ENCODE measurements around the gene UTY.
A peak's percentile ranks its signal among the peaks of the same experiment; 100 is the strongest.

The UTY gene

GRCh38 chrY:13361656-13362636 is 117.9 kb downstream of the UTY start:
- no peak overlapping the region for H3K4me3 Mint-ChIP-seq
- no peaks in the 10 kb centered on the region for H3K9me3 Mint-ChIP-seq
- peak overlapping the region; percentile 27 for H3K27ac Mint-ChIP-seq
- ATAC-seq (peak; percentile 60), DNase-seq (ENCODE audit: low spot score in 2 of 2) (no peak)
- H3K4me1 Mint-ChIP-seq, result peaks cover 15% of the 10 kb centered on the region
- H3K36me3 Mint-ChIP-seq, result peaks cover 48% of the 10 kb centered on the region

GRCh38 chrY:13351443-13351842 is 128.4 kb downstream of the UTY start:
- no peak for ATAC-seq
- Mint-ChIP-seq H3K36me3 (peaks cover 80% of the 10 kb centered on the region), H3K9me3 (no peaks in the 10 kb centered on the region), H3K4me3 (no peak overlapping the region), H3K27ac (no peak overlapping the region), H3K4me1 (peaks cover 13% of the 10 kb centered on the region)
- no peak for DNase-seq (ENCODE audit: low spot score in 2 of 2)

- Mint-ChIP-seq H3K4me1 (peaks cover 22% of the 10 kb centered on the region), H3K9me3 (no peaks in the 10 kb centered on the region), H3K27ac (peak overlapping the region; percentile 67), H3K4me3 (no peak overlapping the region), H3K36me3 (peaks cover 50% of the 10 kb centered on the region)
- no peak for ATAC-seq
- no peak for DNase-seq (ENCODE audit: low spot score in 2 of 2)
Measured at GRCh38 chrY:13347106-13347505, 132.7 kb downstream of the UTY start.

- Mint-ChIP-seq H3K36me3 (peaks cover 48% of the 10 kb centered on the region), H3K4me1 (peaks cover 21% of the 10 kb centered on the region), H3K27ac (peak overlapping the region; percentile 67), H3K4me3 (no peak overlapping the region), H3K9me3 (no peaks in the 10 kb centered on the region)
- DNase-seq (ENCODE audit: low spot score in 2 of 2) (no peak), ATAC-seq (peak; percentile 88)
Measured at GRCh38 chrY:13345549-13345948, 134.3 kb downstream of the UTY start.

- H3K36me3 Mint-ChIP-seq, result peaks cover 56% of the 10 kb centered on the region
- H3K4me1 Mint-ChIP-seq, result peaks cover 22% of the 10 kb centered on the region
- no peaks in the 10 kb centered on the region for H3K9me3 Mint-ChIP-seq
- no peak overlapping the region for H3K4me3 Mint-ChIP-seq
- ATAC-seq (peak; percentile 86), DNase-seq (ENCODE audit: low spot score in 2 of 2) (peak; percentile 15 to 86)
- peak overlapping the region; percentile 38 for H3K27ac Mint-ChIP-seq
Measured at GRCh38 chrY:13343307-13343946, 136.4 kb downstream of the UTY start.

GRCh38 chrY:13339939-13340338 is 139.9 kb downstream of the UTY start:
- H3K9me3 Mint-ChIP-seq, result no peaks in the 10 kb centered on the region
- DNase-seq (ENCODE audit: low spot score in 2 of 2) (no peak), ATAC-seq (no peak)
- peaks cover 64% of the 10 kb centered on the region for H3K36me3 Mint-ChIP-seq
- peaks cover 22% of the 10 kb centered on the region for H3K4me1 Mint-ChIP-seq
- no peak overlapping the region for H3K4me3 Mint-ChIP-seq
- no peak overlapping the region for H3K27ac Mint-ChIP-seq

- H3K4me1 Mint-ChIP-seq, result peaks cover 22% of the 10 kb centered on the region
- no peak for ATAC-seq
- no peak overlapping the region for H3K4me3 Mint-ChIP-seq
- H3K27ac Mint-ChIP-seq, result peak overlapping the region; percentile 32
- peaks cover 70% of the 10 kb centered on the region for H3K36me3 Mint-ChIP-seq
- DNase-seq (ENCODE audit: low spot score in 2 of 2), result no peak
- no peaks in the 10 kb centered on the region for H3K9me3 Mint-ChIP-seq
Measured at GRCh38 chrY:13339381-13339780, 140.5 kb downstream of the UTY start.

GRCh38 chrY:13338711-13339110 is 141.1 kb downstream of the UTY start:
- Mint-ChIP-seq H3K27ac (peak overlapping the region; percentile 32), H3K9me3 (no peaks in the 10 kb centered on the region), H3K36me3 (peaks cover 73% of the 10 kb centered on the region), H3K4me3 (no peak overlapping the region), H3K4me1 (peaks cover 20% of the 10 kb centered on the region)
- no peak for ATAC-seq
- DNase-seq (ENCODE audit: low spot score in 2 of 2), result no peak

GRCh38 chrY:13337934-13338333 is 141.9 kb downstream of the UTY start:
- no peak overlapping the region for H3K4me3 Mint-ChIP-seq
- H3K36me3 Mint-ChIP-seq, result peaks cover 73% of the 10 kb centered on the region
- ATAC-seq, result no peak
- no peaks in the 10 kb centered on the region for H3K9me3 Mint-ChIP-seq
- H3K4me1 Mint-ChIP-seq, result peaks cover 19% of the 10 kb centered on the region
- DNase-seq (ENCODE audit: low spot score in 2 of 2), result no peak
- no peak overlapping the region for H3K27ac Mint-ChIP-seq

GRCh38 chrY:13333791-13334190 is 146.0 kb downstream of the UTY start:
- Mint-ChIP-seq H3K4me1 (peaks cover 22% of the 10 kb centered on the region), H3K36me3 (peaks cover 72% of the 10 kb centered on the region)

GRCh38 chrY:13330651-13331050 is 149.2 kb downstream of the UTY start:
- H3K4me1 Mint-ChIP-seq, result peaks cover 22% of the 10 kb centered on the region
- no peak overlapping the region for H3K27ac Mint-ChIP-seq
- H3K4me3 Mint-ChIP-seq, result no peak overlapping the region
- H3K36me3 Mint-ChIP-seq, result peaks cover 75% of the 10 kb centered on the region
- no peaks in the 10 kb centered on the region for H3K9me3 Mint-ChIP-seq
- ATAC-seq (no peak), DNase-seq (ENCODE audit: low spot score in 2 of 2) (no peak)

More at GRCh38 chrY:13333791-13334190, 146.0 kb downstream of the UTY start:
- Mint-ChIP-seq H3K27ac (no peak overlapping the region), H3K4me3 (no peak overlapping the region), H3K9me3 (no peaks in the 10 kb centered on the region)
- ATAC-seq (no peak), DNase-seq (ENCODE audit: low spot score in 2 of 2) (no peak)

- no peak overlapping the region for H3K4me3 Mint-ChIP-seq
- ATAC-seq, result no peak
- peaks cover 5% of the 10 kb centered on the region for H3K4me1 Mint-ChIP-seq
- DNase-seq (ENCODE audit: low spot score in 2 of 2), result no peak
- H3K36me3 Mint-ChIP-seq, result peaks cover 48% of the 10 kb centered on the region
- no peaks in the 10 kb centered on the region for H3K9me3 Mint-ChIP-seq
- H3K27ac Mint-ChIP-seq, result no peak overlapping the region
Measured at GRCh38 chrY:13312966-13313365, 166.9 kb downstream of the UTY start.

- DNase-seq (ENCODE audit: low spot score in 2 of 2), result no peak
- Mint-ChIP-seq H3K36me3 (peaks cover 64% of the 10 kb centered on the region), H3K27ac (peak overlapping the region; percentile 29), H3K4me1 (peaks cover 5% of the 10 kb centered on the region), H3K9me3 (no peaks in the 10 kb centered on the region), H3K4me3 (no peak overlapping the region)
- ATAC-seq, result no peak
Measured at GRCh38 chrY:13307959-13308358, 171.9 kb downstream of the UTY start.

GRCh38 chrY:13300795-13301194 is 179.0 kb downstream of the UTY start:
- Mint-ChIP-seq H3K4me3 (no peak overlapping the region), H3K9me3 (no peaks in the 10 kb centered on the region), H3K27ac (no peak overlapping the region), H3K4me1 (no peaks in the 10 kb centered on the region), H3K36me3 (peaks cover 97% of the 10 kb centered on the region)
- ATAC-seq (no peak), DNase-seq (ENCODE audit: low spot score in 2 of 2) (no peak)

- Mint-ChIP-seq H3K36me3 (peaks cover 97% of the 10 kb centered on the region), H3K27ac (no peak overlapping the region), H3K9me3 (no peaks in the 10 kb centered on the region), H3K4me3 (no peak overlapping the region), H3K4me1 (no peaks in the 10 kb centered on the region)
- DNase-seq (ENCODE audit: low spot score in 2 of 2), result no peak
- ATAC-seq, result no peak
Measured at GRCh38 chrY:13299411-13299810, 180.4 kb downstream of the UTY start.
